ENCODE measurements around the gene DDX42.
A peak's percentile ranks its signal among the peaks of the same experiment; 100 is the strongest.

Gene DDX42

GRCh38 chr17:63766754-63767153 is 7.2 kb upstream of the DDX42 start:
- Histone ChIP-seq H3K4me1 (ENCODE audit: insufficient read depth, low read length) (peaks cover 22% of the 10 kb centered on the region), H3K9me3 (ENCODE audit: insufficient read depth, low read length, severe bottlenecking) (no peaks in the 10 kb centered on the region), H3K36me3 (ENCODE audit: insufficient read depth, low read length) (peaks cover 73% of the 10 kb centered on the region), H3K79me2 (ENCODE audit: insufficient read depth, low read length) (peaks cover 72% of the 10 kb centered on the region), H2AFZ (ENCODE audit: low read depth, low read length) (no peak overlapping the region), H3K27ac (ENCODE audit: low read length) (no peak overlapping the region), H3K4me2 (ENCODE audit: insufficient read depth, low read length) (no peak overlapping the region), H3K27me3 (ENCODE audit: insufficient read depth, low read length, poor library complexity) (no peaks in the 10 kb centered on the region), H3K4me3 (ENCODE audit: low read depth in 1 of 2, low read length in 2 of 2) (no peak overlapping the region), H4K20me1 (ENCODE audit: insufficient read depth, low read length) (peaks cover 14% of the 10 kb centered on the region), H3K9ac (ENCODE audit: low read depth, low read length) (no peak overlapping the region)
- ATAC-seq (ENCODE audit: insufficient read depth, low read depth) (no peak), DNase-seq (no peak)
- no peak for TF ChIP-seq EZH2 (IDR thresholded peaks at IDR 0.05; ENCODE audit: borderline replicate concordance, low read depth, low read length, severe bottlenecking)
- no peak for TF ChIP-seq CTCF (IDR thresholded peaks at IDR 0.05; ENCODE audit: borderline replicate concordance, extremely low read depth, low read length, poor library complexity, severe bottlenecking)

GRCh38 chr17:63768433-63768832 is 5.5 kb upstream of the DDX42 start:
- DNase-seq (no peak), ATAC-seq (ENCODE audit: insufficient read depth, low read depth) (no peak)
- Histone ChIP-seq H3K4me2 (ENCODE audit: insufficient read depth, low read length) (no peak overlapping the region), H3K36me3 (ENCODE audit: insufficient read depth, low read length) (peaks cover 57% of the 10 kb centered on the region), H4K20me1 (ENCODE audit: insufficient read depth, low read length) (peaks cover 20% of the 10 kb centered on the region), H3K79me2 (ENCODE audit: insufficient read depth, low read length) (peaks cover 86% of the 10 kb centered on the region), H2AFZ (ENCODE audit: low read depth, low read length) (no peak overlapping the region), H3K9ac (ENCODE audit: low read depth, low read length) (no peak overlapping the region), H3K9me3 (ENCODE audit: insufficient read depth, low read length, severe bottlenecking) (no peaks in the 10 kb centered on the region), H3K27me3 (ENCODE audit: insufficient read depth, low read length, poor library complexity) (no peaks in the 10 kb centered on the region), H3K27ac (ENCODE audit: low read length) (no peak overlapping the region), H3K4me3 (ENCODE audit: low read depth in 1 of 2, low read length in 2 of 2) (no peak overlapping the region), H3K4me1 (ENCODE audit: insufficient read depth, low read length) (peaks cover 26% of the 10 kb centered on the region)
- TF ChIP-seq CTCF (IDR thresholded peaks at IDR 0.05; ENCODE audit: borderline replicate concordance, extremely low read depth, low read length, poor library complexity, severe bottlenecking) (no peak), EZH2 (IDR thresholded peaks at IDR 0.05; ENCODE audit: borderline replicate concordance, low read depth, low read length, severe bottlenecking) (no peak)

- no peak for TF ChIP-seq CTCF (IDR thresholded peaks at IDR 0.05; ENCODE audit: borderline replicate concordance, extremely low read depth, low read length, poor library complexity, severe bottlenecking)
- TF ChIP-seq EZH2 (IDR thresholded peaks at IDR 0.05; ENCODE audit: borderline replicate concordance, low read depth, low read length, severe bottlenecking): no peak
- H3K9me3 ChIP-seq (ENCODE audit: insufficient read depth, low read length, severe bottlenecking): no peaks in the 10 kb centered on the region
- peak overlapping the region; percentile 85 for H3K27ac ChIP-seq (ENCODE audit: low read length)
- peaks cover 52% of the 10 kb centered on the region for H3K4me1 ChIP-seq (ENCODE audit: insufficient read depth, low read length)
- H2AFZ ChIP-seq (ENCODE audit: low read depth, low read length): peak overlapping the region; percentile 82
- H3K9ac ChIP-seq (ENCODE audit: low read depth, low read length): peak overlapping the region; percentile 82
- peaks cover 93% of the 10 kb centered on the region for H3K79me2 ChIP-seq (ENCODE audit: insufficient read depth, low read length)
- DNase-seq: peak; percentile 16
- peaks cover 44% of the 10 kb centered on the region for H4K20me1 ChIP-seq (ENCODE audit: insufficient read depth, low read length)
- H3K4me3 ChIP-seq (ENCODE audit: low read depth in 1 of 2, low read length in 2 of 2): peak overlapping the region; percentile 79 to 82
- ATAC-seq (ENCODE audit: insufficient read depth, low read depth): no peak
- H3K4me2 ChIP-seq (ENCODE audit: insufficient read depth, low read length): peak overlapping the region; percentile 84
- H3K27me3 ChIP-seq (ENCODE audit: insufficient read depth, low read length, poor library complexity): no peaks in the 10 kb centered on the region
- peaks cover 49% of the 10 kb centered on the region for H3K36me3 ChIP-seq (ENCODE audit: insufficient read depth, low read length)
Measured at GRCh38 chr17:63772801-63773271, 1.1 kb upstream of the DDX42 start.

All from DND-41 (cell line).